Mucosa of stomach (tissue), 1 donor: ENCODE results near the gene PPP1R14C.

ENCODE experiments used
- H3K27me3 ChIP-seq: one replicate; pipeline ENCODE4 v1.7.0; 2013; ENCODE audit warnings: mild to moderate bottlenecking, low read length; ENCODE audit not compliant: control insufficient read depth, insufficient read depth
- H3K36me3 ChIP-seq: one replicate; pipeline ENCODE4 v1.7.0; 2013; ENCODE audit warnings: low read length; ENCODE audit not compliant: control insufficient read depth, insufficient read depth
- H3K4me1 ChIP-seq: one replicate; pipeline ENCODE4 v1.7.0; 2013; ENCODE audit warnings: mild to moderate bottlenecking, low read length; ENCODE audit not compliant: control insufficient read depth, insufficient read depth
- H3K4me3 ChIP-seq: one replicate; pipeline ENCODE4 v1.7.0; 2013; ENCODE audit warnings: low read length
- H3K9ac ChIP-seq: one replicate; pipeline ENCODE4 v1.7.0; 2013; ENCODE audit warnings: mild to moderate bottlenecking, low read length, moderate library complexity
- H3K9me3 ChIP-seq: one replicate; pipeline ENCODE4 v1.7.0; 2013; ENCODE audit warnings: mild to moderate bottlenecking, low read length, moderate library complexity; ENCODE audit not compliant: control insufficient read depth
- donor health status: Pancreatic carcinoma.

Gene PPP1R14C

GRCh38 chr6:150202404-150202803 is 59.6 kb downstream of the PPP1R14C start:
- H3K4me3 ChIP-seq, result no peak overlapping the region
- H3K27me3 ChIP-seq, result peaks cover 4% of the 10 kb centered on the region
- no peak overlapping the region for H3K9ac ChIP-seq
- peaks cover 14% of the 10 kb centered on the region for H3K4me1 ChIP-seq
- no peaks in the 10 kb centered on the region for H3K36me3 ChIP-seq
- no peaks in the 10 kb centered on the region for H3K9me3 ChIP-seq

- Histone ChIP-seq H3K4me1 (peaks cover 14% of the 10 kb centered on the region), H3K36me3 (no peaks in the 10 kb centered on the region), H3K9ac (no peak overlapping the region), H3K9me3 (no peaks in the 10 kb centered on the region), H3K4me3 (no peak overlapping the region), H3K27me3 (peaks cover 4% of the 10 kb centered on the region)
These were observed 60.1 kb downstream of the PPP1R14C start for GRCh38 chr6:150202934-150203333.

DNA sequence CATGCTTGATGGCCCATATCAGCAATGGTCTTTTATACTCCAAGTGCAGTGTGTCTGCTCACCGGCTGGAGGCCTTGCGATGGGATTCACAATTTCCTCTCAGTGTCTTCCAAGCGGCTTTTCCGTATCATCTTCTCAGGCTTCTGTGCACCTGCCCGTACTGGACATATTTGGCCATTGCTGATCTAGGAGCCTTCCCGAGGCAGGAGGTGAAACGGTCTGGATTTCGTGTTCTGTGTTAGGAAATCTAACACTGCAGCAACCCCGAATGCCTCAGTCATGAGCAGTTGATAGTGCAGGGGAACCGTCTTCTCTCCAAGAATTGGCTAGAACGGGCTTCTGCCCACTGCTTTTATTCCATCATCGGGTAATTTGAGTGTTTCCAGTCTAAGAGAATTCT is 60.5 kb downstream of the PPP1R14C start:
- Histone ChIP-seq H3K4me3 (no peak overlapping the region), H3K36me3 (no peaks in the 10 kb centered on the region), H3K27me3 (peaks cover 4% of the 10 kb centered on the region), H3K9me3 (no peaks in the 10 kb centered on the region), H3K4me1 (peaks cover 14% of the 10 kb centered on the region), H3K9ac (no peak overlapping the region)

DNA sequence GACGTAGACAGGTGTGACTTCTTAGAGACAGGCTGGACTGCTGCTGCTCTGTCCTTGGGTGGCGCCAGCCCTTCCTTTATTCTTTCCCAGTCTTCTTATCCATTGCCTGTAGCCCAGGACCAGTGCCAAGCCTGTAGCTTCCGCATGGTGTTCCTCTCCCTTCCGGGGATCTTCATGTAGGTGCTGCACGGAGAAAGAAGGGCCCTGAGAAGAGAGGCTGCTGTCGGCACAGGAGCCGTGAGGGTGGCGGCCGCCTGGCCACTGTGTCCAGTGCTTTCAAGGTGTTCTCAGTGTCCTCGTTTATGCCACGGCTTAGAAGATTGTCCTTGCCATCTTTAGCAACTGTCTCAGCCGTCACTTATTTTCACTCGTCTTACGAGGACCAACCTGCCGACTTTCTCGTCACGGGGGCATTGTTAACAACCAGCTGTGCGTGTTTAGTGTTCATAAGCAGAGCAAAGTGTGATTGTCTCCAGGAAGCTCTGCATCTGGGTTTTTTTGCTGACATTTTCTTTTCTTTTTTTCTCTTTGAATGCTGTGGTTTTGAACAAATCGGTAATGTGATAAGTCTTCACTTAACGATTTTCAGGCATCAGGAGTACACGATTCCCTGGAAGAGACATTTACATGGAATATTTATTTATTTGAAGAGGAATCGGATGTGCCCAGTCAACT is 61.2 kb downstream of the PPP1R14C start:
- Histone ChIP-seq H3K4me3 (no peak overlapping the region), H3K36me3 (no peaks in the 10 kb centered on the region), H3K27me3 (peaks cover 4% of the 10 kb centered on the region), H3K9ac (no peak overlapping the region), H3K4me1 (peaks cover 14% of the 10 kb centered on the region), H3K9me3 (no peaks in the 10 kb centered on the region)

- H3K9me3 ChIP-seq, result no peaks in the 10 kb centered on the region
- H3K36me3 ChIP-seq, result no peaks in the 10 kb centered on the region
- peaks cover 4% of the 10 kb centered on the region for H3K27me3 ChIP-seq
- H3K4me1 ChIP-seq, result peaks cover 14% of the 10 kb centered on the region
- no peak overlapping the region for H3K4me3 ChIP-seq
- no peak overlapping the region for H3K9ac ChIP-seq
These were observed 62.0 kb downstream of the PPP1R14C start for GRCh38 chr6:150204705-150205472.

- Histone ChIP-seq H3K9ac (no peak overlapping the region), H3K27me3 (peaks cover 11% of the 10 kb centered on the region), H3K4me3 (no peak overlapping the region), H3K36me3 (no peaks in the 10 kb centered on the region), H3K4me1 (peaks cover under 1% of the 10 kb centered on the region), H3K9me3 (no peaks in the 10 kb centered on the region)
These were observed 65.2 kb downstream of the PPP1R14C start for GRCh38 chr6:150207931-150208570.

- no peak overlapping the region for H3K9ac ChIP-seq
- no peaks in the 10 kb centered on the region for H3K9me3 ChIP-seq
- H3K36me3 ChIP-seq, result no peaks in the 10 kb centered on the region
- peaks cover 11% of the 10 kb centered on the region for H3K27me3 ChIP-seq
- H3K4me1 ChIP-seq, result no peaks in the 10 kb centered on the region
- H3K4me3 ChIP-seq, result no peak overlapping the region
These were observed 65.9 kb downstream of the PPP1R14C start for GRCh38 chr6:150208611-150209352.

GRCh38 chr6:150209415-150209814 is 66.6 kb downstream of the PPP1R14C start:
- Histone ChIP-seq H3K4me3 (no peak overlapping the region), H3K9me3 (no peaks in the 10 kb centered on the region), H3K27me3 (peaks cover 11% of the 10 kb centered on the region), H3K4me1 (no peaks in the 10 kb centered on the region), H3K9ac (no peak overlapping the region), H3K36me3 (no peaks in the 10 kb centered on the region)

- Histone ChIP-seq H3K4me1 (no peaks in the 10 kb centered on the region), H3K9ac (no peak overlapping the region), H3K9me3 (no peaks in the 10 kb centered on the region), H3K36me3 (no peaks in the 10 kb centered on the region), H3K4me3 (no peak overlapping the region), H3K27me3 (peaks cover 8% of the 10 kb centered on the region)
These were observed 69.1 kb downstream of the PPP1R14C start for GRCh38 chr6:150211700-150212511.

DNA sequence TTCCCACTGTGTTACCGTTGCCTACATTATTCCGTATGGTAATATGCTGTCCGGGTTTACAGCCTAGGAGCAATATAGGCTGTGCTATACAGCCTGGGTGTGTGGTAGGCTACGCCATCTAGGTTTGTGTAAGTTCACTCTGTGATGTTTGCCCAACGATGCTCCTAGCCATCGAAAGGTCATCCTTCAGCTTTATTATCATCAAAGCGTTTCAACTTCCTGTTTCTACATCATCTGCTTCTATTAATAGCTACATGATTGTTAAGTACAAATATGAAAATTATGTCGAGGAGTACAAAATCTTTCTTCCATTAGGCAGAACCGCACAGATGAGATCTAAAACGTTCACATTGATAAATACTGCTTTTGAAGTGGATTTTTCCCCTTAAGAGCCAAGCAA is 69.9 kb downstream of the PPP1R14C start:
- Histone ChIP-seq H3K4me1 (no peaks in the 10 kb centered on the region), H3K9ac (no peak overlapping the region), H3K9me3 (no peaks in the 10 kb centered on the region), H3K27me3 (peaks cover 8% of the 10 kb centered on the region), H3K36me3 (no peaks in the 10 kb centered on the region), H3K4me3 (no peak overlapping the region)

DNA sequence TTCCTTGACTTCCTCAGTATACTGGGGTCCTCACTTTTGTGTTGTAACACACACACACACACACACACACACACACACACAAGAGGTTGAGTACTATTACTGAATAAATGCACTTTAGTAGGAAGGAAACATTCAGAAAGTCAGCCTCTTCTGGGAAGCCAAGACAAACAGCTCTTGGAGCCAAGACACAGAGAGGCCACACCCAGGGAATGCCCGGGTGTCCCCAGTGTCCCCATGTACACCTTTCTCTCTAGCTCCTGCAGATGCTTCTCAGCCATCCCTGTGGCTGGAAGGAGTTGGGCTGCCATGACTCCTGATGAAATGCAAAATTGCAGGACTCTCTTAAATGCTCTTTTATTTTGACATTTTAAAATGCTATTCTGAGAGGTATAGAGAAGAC is 70.5 kb downstream of the PPP1R14C start:
- Histone ChIP-seq H3K9me3 (no peaks in the 10 kb centered on the region), H3K4me1 (no peaks in the 10 kb centered on the region), H3K4me3 (no peak overlapping the region), H3K27me3 (peaks cover 8% of the 10 kb centered on the region), H3K9ac (no peak overlapping the region), H3K36me3 (no peaks in the 10 kb centered on the region)
